Activated CD4-positive, alpha-beta T cell treated with anti-CD3 and anti-CD28 coated beads for 36 hours (primary cell): ENCODE results near the gene TSR1. TPM values are rescaled to one million over a fixed set of nuclear protein-coding genes. Genes with fewer than 3 reads are reported as not detected.

ENCODE experiments used
- ATAC-seq: fragments of 200-7000 bp; cut with Tn5 transposase; one replicate; pipeline ENCODE4 v1.10.0; 2021; ENCODE audit warnings: mild to moderate bottlenecking, moderate library complexity
- CTCF ChIA-PET: fragments of 350-600 bp; sonication (Branson Sonifier 250); formaldehyde crosslinking; loops from one replicate; lab custom pipeline; 2021; ENCODE audit warnings: antibody characterized with exemption; lab: Charles Lee
- POLR2A ChIA-PET: fragments of 350-600 bp; sonication (Branson Sonifier 250); formaldehyde crosslinking; loops from one replicate; lab custom pipeline; 2021; ENCODE audit warnings: antibody characterized with exemption, inconsistent platforms; lab: Charles Lee
- DNase-seq: peaks from one replicate; pipeline ENCODE4 v3.0.0-alpha.2; 2020
- H3K27ac Mint-ChIP-seq: one replicate; pipeline ENCODE4 v1.8.0; 2021; ENCODE audit warnings: mixed read lengths
- H3K27me3 Mint-ChIP-seq: one replicate; pipeline ENCODE4 v1.8.0; 2021; ENCODE audit warnings: mixed read lengths
- H3K36me3 Mint-ChIP-seq: one replicate; pipeline ENCODE4 v1.8.0; 2021; ENCODE audit warnings: low read depth, mixed read lengths
- H3K4me1 Mint-ChIP-seq: one replicate; pipeline ENCODE4 v1.8.0; 2021; ENCODE audit warnings: mixed read lengths
- H3K4me3 Mint-ChIP-seq: one replicate; pipeline ENCODE4 v1.8.0; 2021; ENCODE audit warnings: mild to moderate bottlenecking, moderate library complexity, mixed read lengths
- H3K9me3 Mint-ChIP-seq: one replicate; pipeline ENCODE4 v1.8.0; 2021; ENCODE audit warnings: low read depth, mixed read lengths
- intact Hi-C, 2 experiments: fragments of 100-400 bp; cut with DNase I in 1 of 2; cut with micrococcal nuclease in 1 of 2; formaldehyde crosslinking; loops; one replicate each; pipeline versions ENCODE4 v1.14.2 to v1.15.1; 2022 to 2024; cut with DNase I, micrococcal nuclease
- total RNA-seq, 2 experiments: library from RNA; stranded (reverse); gene quantifications; one replicate each; pipeline ENCODE4 v1.2.3, GENCODE V29; 2021

TSR1 gene
- total RNA-seq, 2 experiments from 2014 or later, result 59.3 to 77.0 TPM

- ATAC-seq, result peak; percentile 89
- H3K27ac Mint-ChIP-seq, result peak within 1 kb of the TSS; percentile 61
- H3K4me1 Mint-ChIP-seq, result peaks cover 46% of the 10 kb centered on the region
- ChIA-PET POLR2A (interaction anchor here (0.5 to 1.4 kb wide), 10 partner anchors 13 to 136 kb away, joined by 3 to 11 read pairs (median 3); no protein-coding TSS in a partner anchor), CTCF (interaction anchor here (0.6 to 1.3 kb wide), 8 partner anchors 10 to 247 kb away, joined by 3 to 4 read pairs (median 3); no protein-coding TSS in a partner anchor)
- intact Hi-C loops, result loop anchor here (1.0 to 10.0 kb wide), 17 partner anchors 33 to 1839 kb away; partner anchors contain the start of genes TSR1 (in 2 of the 2), CLUH (in 1 of the 2), CYB5D2 (in 1 of the 2) and DPH1 (in 1 of the 2)
- H3K36me3 Mint-ChIP-seq, result peaks cover 33% of the 10 kb centered on the region
- no peaks in the 10 kb centered on the region for H3K27me3 Mint-ChIP-seq
- no peaks in the 10 kb centered on the region for H3K9me3 Mint-ChIP-seq
- peak within 1 kb of the TSS; percentile 81 for H3K4me3 Mint-ChIP-seq
- peak; percentile 98 for DNase-seq
Observed at GRCh38 chr17:2303204-2304188, 32.8 kb downstream of the TSR1 start, which contains the start of the genes SMG6 and SRR. TSS of gene SMG6 (minus strand) at chr17:2303785. CDS start at chr17:2303720, 65 bp downstream. TSS of gene SRR (plus strand) at chr17:2303950. CDS start at chr17:2315561, 11,611 bp downstream.

DNA sequence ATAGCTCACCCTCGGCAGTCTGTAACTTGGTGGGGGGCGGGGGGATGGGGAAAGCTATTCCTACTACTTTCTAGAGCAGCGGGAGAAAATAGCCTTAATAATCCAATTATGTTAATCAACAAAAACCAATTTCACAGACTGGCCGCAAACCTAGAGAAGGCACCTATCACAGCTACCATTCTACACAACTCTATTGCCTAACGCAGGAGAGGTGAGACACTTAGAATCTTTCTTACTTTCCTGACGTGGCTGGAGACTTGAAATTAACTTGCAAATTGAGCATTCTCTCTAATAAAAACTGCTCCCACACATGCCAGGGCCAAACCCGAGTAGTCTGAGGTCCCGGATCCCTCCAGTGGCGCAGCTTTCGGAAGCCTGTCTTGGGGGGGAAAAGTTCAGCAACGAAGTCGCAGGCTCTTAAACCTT is 33.5 kb downstream of the TSR1 start:
- H3K4me3 Mint-ChIP-seq, result peak overlapping the region; percentile 81
- ChIA-PET CTCF (interaction anchor here (0.7 to 1.3 kb wide), 7 partner anchors 9 to 251 kb away, joined by 3 to 6 read pairs (median 4); no protein-coding TSS in a partner anchor), POLR2A (interaction anchor here (0.5 to 1.4 kb wide), 6 partner anchors 14 to 99 kb away, joined by 3 to 5 read pairs (median 3); no protein-coding TSS in a partner anchor)
- peaks cover 48% of the 10 kb centered on the region for H3K4me1 Mint-ChIP-seq
- peak overlapping the region; percentile 61 for H3K27ac Mint-ChIP-seq
- intact Hi-C loops, result loop anchor here (1.0 to 10.0 kb wide), 17 partner anchors 34 to 1840 kb away; partner anchors contain the start of genes TSR1 (in 2 of the 2), CLUH (in 1 of the 2), CYB5D2 (in 1 of the 2) and DPH1 (in 1 of the 2)
- DNase-seq, result no peak
- peaks cover 37% of the 10 kb centered on the region for H3K36me3 Mint-ChIP-seq
- no peaks in the 10 kb centered on the region for H3K9me3 Mint-ChIP-seq
- H3K27me3 Mint-ChIP-seq, result no peaks in the 10 kb centered on the region
- peak; percentile 1 for ATAC-seq

DNA sequence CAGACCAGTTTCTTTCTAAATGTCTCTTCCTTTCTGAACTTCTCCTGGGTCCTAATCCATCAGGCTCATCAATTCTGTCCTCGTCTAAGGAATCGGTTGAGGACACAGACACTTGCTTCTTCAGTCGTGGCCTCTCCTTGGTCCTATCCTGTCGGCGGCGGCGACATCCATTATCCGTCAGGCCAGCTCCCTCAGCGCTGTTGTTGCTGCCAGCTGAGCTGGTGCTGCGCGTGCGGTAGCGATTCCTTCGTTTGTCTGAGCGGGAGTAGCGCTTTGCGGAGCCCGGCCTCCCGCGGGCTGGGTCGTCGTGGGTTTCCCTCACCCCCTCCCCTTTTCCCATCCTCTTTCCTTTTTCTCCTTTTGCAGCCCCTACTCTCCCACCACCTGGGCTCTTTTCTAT is 36.5 kb downstream of the TSR1 start:
- H3K27ac Mint-ChIP-seq, result no peak overlapping the region
- no peak for ATAC-seq

DNA sequence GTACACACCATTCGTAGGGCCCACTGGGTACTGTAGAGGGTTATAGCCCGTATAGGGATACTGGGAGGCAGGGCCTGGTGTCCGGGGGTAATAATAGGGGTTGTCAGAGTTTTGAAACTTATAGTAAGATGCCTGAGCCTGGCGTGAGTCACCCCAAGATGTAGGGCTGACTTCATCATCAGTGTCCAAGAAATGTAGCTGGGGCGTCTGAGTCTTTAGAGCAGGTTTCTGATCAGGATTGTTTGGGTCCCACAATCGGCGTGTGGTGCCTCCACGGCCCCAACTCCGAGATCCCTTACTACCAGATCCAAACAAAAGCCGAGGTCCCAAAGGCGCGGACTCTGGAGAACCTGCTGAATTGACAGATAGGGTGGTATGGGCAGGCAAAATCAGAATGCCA is 37.1 kb downstream of the TSR1 start:
- peaks cover 58% of the 10 kb centered on the region for H3K4me1 Mint-ChIP-seq
- ATAC-seq, result no peak
- POLR2A ChIA-PET, result interaction anchor here (0.6 kb wide), 1 partner anchor 10 kb away, joined by 3 read pairs; no protein-coding TSS in a partner anchor
- H3K27me3 Mint-ChIP-seq, result no peaks in the 10 kb centered on the region
- H3K27ac Mint-ChIP-seq, result no peak overlapping the region
- H3K9me3 Mint-ChIP-seq, result no peaks in the 10 kb centered on the region
- H3K36me3 Mint-ChIP-seq, result peaks cover 53% of the 10 kb centered on the region
- CTCF ChIA-PET, result interaction anchor here (0.7 kb wide), 1 partner anchor 104 kb away, joined by 3 read pairs; no protein-coding TSS in a partner anchor
- DNase-seq, result no peak
- intact Hi-C loops, result no loop called here
- H3K4me3 Mint-ChIP-seq, result no peak overlapping the region

More for the DNA sequence above, 36.5 kb downstream of the TSR1 start:
- Mint-ChIP-seq H3K36me3 (peaks cover 49% of the 10 kb centered on the region), H3K27me3 (no peaks in the 10 kb centered on the region), H3K9me3 (no peaks in the 10 kb centered on the region), H3K4me1 (peaks cover 55% of the 10 kb centered on the region), H3K4me3 (no peak overlapping the region)
- CTCF ChIA-PET, result interaction anchor here (0.7 kb wide), 1 partner anchor 104 kb away, joined by 3 read pairs; no protein-coding TSS in a partner anchor
- intact Hi-C loops, result loop anchor here in 1 of 2 experiments (10.0 kb wide), 1 partner anchor 465 kb away; the partner anchor contains the start of gene RPA1
- DNase-seq, result no peak
- POLR2A ChIA-PET, result interaction anchor here (0.5 kb wide), 1 partner anchor 218 kb away, joined by 3 read pairs; no protein-coding TSS in a partner anchor

DNA sequence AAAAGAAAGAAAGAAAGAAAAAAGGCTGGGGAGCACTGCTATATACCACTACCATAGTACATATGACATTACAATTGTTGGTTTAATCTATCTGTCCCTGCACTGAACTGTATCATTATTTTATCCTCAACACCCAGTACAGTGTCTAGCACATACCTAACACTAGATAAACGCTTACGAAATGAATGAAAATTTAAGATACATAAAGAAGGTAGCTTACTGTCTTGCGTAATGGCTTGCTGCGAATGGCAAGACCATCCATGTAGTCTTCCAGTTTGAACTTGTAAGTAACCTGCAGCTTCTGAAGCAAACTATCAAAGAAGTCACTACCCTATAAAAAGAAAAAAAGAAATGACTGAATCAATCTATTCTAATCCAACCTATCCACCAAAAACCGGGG is 39.2 kb downstream of the TSR1 start:
- DNase-seq (no peak), ATAC-seq (no peak)
- H3K36me3 Mint-ChIP-seq, result peaks cover 62% of the 10 kb centered on the region
- H3K4me1 Mint-ChIP-seq, result peaks cover 60% of the 10 kb centered on the region
- peak overlapping the region; percentile 9 for H3K27ac Mint-ChIP-seq
- POLR2A ChIA-PET, result no interaction called here
- no peaks in the 10 kb centered on the region for H3K9me3 Mint-ChIP-seq
- H3K27me3 Mint-ChIP-seq, result no peaks in the 10 kb centered on the region
- intact Hi-C loops, result no loop called here
- no peak overlapping the region for H3K4me3 Mint-ChIP-seq
- CTCF ChIA-PET, result interaction anchor here (0.7 to 2.5 kb wide), 3 partner anchors 36 to 242 kb away, joined by 3 to 6 read pairs (median 5); partner anchors contain the start of gene HIC1

- Mint-ChIP-seq H3K27me3 (no peaks in the 10 kb centered on the region), H3K4me3 (no peak overlapping the region), H3K27ac (peak overlapping the region; percentile 63), H3K36me3 (peaks cover 71% of the 10 kb centered on the region), H3K9me3 (no peaks in the 10 kb centered on the region), H3K4me1 (peaks cover 47% of the 10 kb centered on the region)
- peak; percentile 87 for ATAC-seq
- ChIA-PET CTCF (interaction anchor here (0.9 to 2.5 kb wide), 5 partner anchors 16 to 87 kb away, joined by 3 to 6 read pairs (median 3); partner anchors contain the start of gene TSR1), POLR2A (interaction anchor here (0.8 kb wide), 1 partner anchor 72 kb away, joined by 3 read pairs; no protein-coding TSS in a partner anchor)
- intact Hi-C loops, result loop anchor here in 1 of 2 experiments (2.0 kb wide), 1 partner anchor 15 kb away; no protein-coding TSS in a partner anchor
- DNase-seq, result peak; percentile 31
Observed at GRCh38 chr17:2295575-2295974, 40.7 kb downstream of the TSR1 start.

DNA sequence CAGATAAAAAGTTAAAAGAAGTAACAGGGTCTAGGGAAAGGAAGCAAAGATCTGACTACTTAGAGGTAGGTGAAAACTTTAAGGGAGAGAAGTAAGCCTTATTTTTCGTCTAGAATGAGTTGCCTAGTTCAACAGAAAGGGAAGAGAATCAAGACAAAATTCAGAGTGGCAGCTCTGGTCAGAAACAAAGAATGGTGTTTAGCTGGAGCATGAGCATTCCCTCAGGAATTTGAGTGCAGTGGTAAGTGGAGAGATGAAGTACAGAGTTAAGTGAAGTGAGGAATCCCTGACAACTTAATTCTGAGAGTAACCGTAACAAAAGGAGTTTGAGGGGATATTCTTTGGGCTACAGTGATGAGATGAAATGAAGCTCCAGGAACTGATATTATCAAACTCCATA is 44.2 kb downstream of the TSR1 start:
- Mint-ChIP-seq H3K36me3 (peaks cover 60% of the 10 kb centered on the region), H3K27ac (no peak overlapping the region)

DNA sequence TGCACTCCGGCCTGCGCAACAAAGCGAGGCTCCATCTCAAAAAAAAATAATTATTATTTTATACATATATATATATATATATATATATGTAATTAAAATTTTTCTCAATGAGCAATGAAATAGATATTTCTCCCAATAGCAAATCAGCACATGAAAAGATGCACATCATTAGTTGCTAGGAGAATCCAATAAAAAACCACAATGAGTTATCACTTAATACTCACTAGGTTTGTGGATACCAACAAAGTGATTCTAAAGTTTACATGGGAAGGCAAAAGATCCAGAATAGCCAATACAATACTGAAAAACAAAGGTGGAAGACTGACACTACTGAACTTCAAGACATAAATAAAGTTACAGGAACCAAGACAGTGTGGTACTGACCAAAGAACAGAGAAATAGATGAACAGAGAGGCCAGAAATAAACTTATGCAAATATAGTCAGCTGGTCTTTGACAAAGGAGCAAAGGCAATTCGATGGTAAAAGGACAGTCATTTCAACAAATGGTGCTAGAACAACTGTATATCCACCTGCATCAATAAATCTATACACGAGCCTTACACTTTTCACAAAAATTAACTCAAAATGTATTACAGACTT is 46.3 kb downstream of the TSR1 start:
- Mint-ChIP-seq H3K9me3 (no peaks in the 10 kb centered on the region), H3K4me1 (peaks cover 9% of the 10 kb centered on the region), H3K27me3 (no peaks in the 10 kb centered on the region), H3K27ac (no peak overlapping the region), H3K36me3 (peaks cover 47% of the 10 kb centered on the region), H3K4me3 (no peak overlapping the region)
- no peak for ATAC-seq
- DNase-seq, result no peak
- POLR2A ChIA-PET, result no interaction called here
- intact Hi-C loops, result no loop called here
- CTCF ChIA-PET, result no interaction called here

More for the DNA sequence above, 44.2 kb downstream of the TSR1 start:
- no peak for DNase-seq
- ChIA-PET POLR2A (interaction anchor here (0.6 to 0.9 kb wide), 2 partner anchors 15 to 38 kb away, joined by 3 to 6 read pairs; no protein-coding TSS in a partner anchor), CTCF (interaction anchor here (0.6 to 1.2 kb wide), 3 partner anchors 11 to 62 kb away, joined by 3 to 4 read pairs (median 3); no protein-coding TSS in a partner anchor)
- Mint-ChIP-seq H3K4me1 (peaks cover 26% of the 10 kb centered on the region), H3K27me3 (no peaks in the 10 kb centered on the region), H3K4me3 (no peak overlapping the region), H3K9me3 (no peaks in the 10 kb centered on the region)
- intact Hi-C loops, result no loop called here
- no peak for ATAC-seq

GRCh38 chr17:2283302-2283701 is 53.0 kb downstream of the TSR1 start:
- ATAC-seq (no peak), DNase-seq (no peak)
- no peak overlapping the region for H3K4me3 Mint-ChIP-seq
- intact Hi-C loops, result loop anchor here (2.0 kb wide), 2 partner anchors 17 to 39 kb away; no protein-coding TSS in a partner anchor
- H3K27me3 Mint-ChIP-seq, result no peaks in the 10 kb centered on the region
- ChIA-PET POLR2A (interaction anchor here (0.7 to 1.1 kb wide), 2 partner anchors 29 to 228 kb away, joined by 3 to 5 read pairs; partner anchors contain the start of gene HIC1), CTCF (interaction anchor here (1.0 to 7.8 kb wide), 13 partner anchors 10 to 230 kb away, joined by 3 to 78 read pairs (median 5); partner anchors contain the start of gene HIC1)
- H3K9me3 Mint-ChIP-seq, result no peaks in the 10 kb centered on the region
- peak overlapping the region; percentile 7 for H3K27ac Mint-ChIP-seq
- peaks cover 31% of the 10 kb centered on the region for H3K4me1 Mint-ChIP-seq
- H3K36me3 Mint-ChIP-seq, result peaks cover 60% of the 10 kb centered on the region
